Panc1 (cell line): ENCODE data around the gene ROPN1L. TPM values are rescaled to one million over a fixed set of nuclear protein-coding genes. Genes with fewer than 3 reads are reported as not detected.

ENCODE experiments used
- ATAC-seq: fragments of 200-7000 bp; cut with Tn5 transposase; 2 replicates; pipeline ENCODE4 v1.9.1; 2020; ENCODE audit warnings: mild to moderate bottlenecking, moderate library complexity
- BruUV-seq: library from RNA; stranded (reverse); fragments of 400-500 nt; replicated peaks from 2 replicates; lab custom pipeline; 2021; lab: Mats Ljungman, UMichigan
- CTCF ChIA-PET: fragments of 300-600 bp; sonication (Branson Sonifier 250); formaldehyde crosslinking; loops from one replicate; lab custom pipeline; 2022; ENCODE audit warnings: antibody characterized with exemption; lab: Charles Lee
- POLR2A ChIA-PET: fragments of 300-600 bp; sonication (Branson Sonifier 250); formaldehyde crosslinking; loops from one replicate; lab custom pipeline; 2022; ENCODE audit warnings: antibody characterized with exemption; lab: Charles Lee
- DNase-seq: peaks from one replicate; pipeline ENCODE4 v3.0.0-alpha.2; 2010; ENCODE audit warnings: low read depth, low spot score
- H3K27ac ChIP-seq: 2 replicates; pipeline ENCODE4 v1.5.1; 2011; ENCODE audit warnings: mild to moderate bottlenecking, low read length, inconsistent platforms
- H3K27me3 ChIP-seq: fragments of 200-500 bp; sonication (Bioruptor generic); 2 replicates; pipeline ENCODE4 v1.6.0; 2014; ENCODE audit warnings: low read length, inconsistent platforms; ENCODE audit not compliant: control insufficient read depth, insufficient read depth
- H3K36me3 ChIP-seq: fragments of 200-500 bp; sonication (Bioruptor generic); 2 replicates; pipeline ENCODE4 v1.5.1; 2014; ENCODE audit warnings: inconsistent platforms, mild to moderate bottlenecking, low read length, moderate library complexity; ENCODE audit not compliant: control insufficient read depth, insufficient read depth
- H3K4me1 ChIP-seq: 2 replicates; pipeline ENCODE4 v1.5.1; 2011; ENCODE audit warnings: inconsistent platforms, mild to moderate bottlenecking, low read length, moderate library complexity; ENCODE audit not compliant: control insufficient read depth, insufficient read depth
- H3K4me3 ChIP-seq, 2 experiments: 2 replicates each; pipeline ENCODE4 v1.5.1; 2011 to 2012; ENCODE audit warnings: low read depth in 2 of 2, low read length in 2 of 2, mild to moderate bottlenecking in 2 of 2, inconsistent platforms in 1 of 2, moderate library complexity in 1 of 2
- H3K9me3 ChIP-seq: fragments of 200-500 bp; sonication (Bioruptor generic); 2 replicates; pipeline ENCODE4 v1.5.1; 2014; ENCODE audit warnings: low read depth, mild to moderate bottlenecking, inconsistent platforms, low read length, moderate library complexity; ENCODE audit not compliant: control insufficient read depth, insufficient read depth
- CTCF ChIP-seq: fragments of 450-650 bp; IDR thresholded peaks from 2 replicates; pipeline ENCODE4 v1.5.1; 2017; ENCODE audit warnings: mild to moderate bottlenecking
- POLR2AphosphoS5 ChIP-seq: IDR thresholded peaks from 2 replicates; pipeline ENCODE4 v1.6.1; 2012; ENCODE audit warnings: mild to moderate bottlenecking, low read depth, low read length, moderate library complexity
- REST ChIP-seq, 2 experiments: IDR thresholded peaks; 2 replicates each; pipeline ENCODE4 v1.6.1; 2011 to 2012; ENCODE audit warnings: low read depth in 2 of 2, control low read depth in 1 of 2, low read length in 1 of 2, mild to moderate bottlenecking in 1 of 2, moderate library complexity in 1 of 2; ENCODE audit not compliant: insufficient read depth in 1 of 2
- SIN3A ChIP-seq: IDR thresholded peaks from 2 replicates; pipeline ENCODE4 v1.6.1; 2012; ENCODE audit warnings: low read depth, mild to moderate bottlenecking, low read length, moderate library complexity, borderline replicate concordance; ENCODE audit not compliant: insufficient read depth
- TCF7L2 ChIP-seq: IDR thresholded peaks from 2 replicates; pipeline ENCODE4 v1.6.1; 2011; ENCODE audit warnings: mild to moderate bottlenecking, low read depth, low read length, inconsistent platforms
- in situ Hi-C: cut with HindIII; loops from 2 replicates; pipeline ENCODE4 v1.10.0; 2016; ENCODE audit warnings: low sequenced_read_pairs, low pct_unique_long_range_greater_than_20kb
- intact Hi-C: fragments of 100-400 bp; cut with micrococcal nuclease; formaldehyde crosslinking; loops from one replicate; pipeline ENCODE4 v1.10.0; 2022; ENCODE audit not compliant: unreplicated experiment
- total RNA-seq: library from RNA; stranded (reverse); gene quantifications from one replicate; pipeline ENCODE4 v1.2.1, GENCODE V29; 2021; ENCODE audit not compliant: unreplicated experiment

Gene ROPN1L
- total RNA-seq, 1 experiment from 2014 or later: 3.0 TPM

- TF ChIP-seq CTCF (no peak), SIN3A (no peak), REST (IDR thresholded peaks at IDR 0.05; ENCODE audit: insufficient read depth in 1 of 2, low read depth in 2 of 2, low read length in 1 of 2) (no peak), POLR2AphosphoS5 (no peak), TCF7L2 (no peak)
- ChIA-PET POLR2A (interaction anchor here (1.0 kb wide), 1 partner anchor 40 kb away, joined by 15 read pairs; the partner anchor contains the start of gene MARCHF6), CTCF (interaction anchor here (0.6 to 0.8 kb wide), 2 partner anchors 99 to 822 kb away, joined by 3 read pairs; no protein-coding TSS in a partner anchor)
- intact Hi-C loops (no loop called here), in situ Hi-C loops (no loop called here)
- DNase-seq: no peak
- no peaks in the 10 kb centered on the region for H3K4me1 ChIP-seq
- H3K27ac ChIP-seq: no peak overlapping the region
- no peak overlapping the region for H3K4me3 ChIP-seq
- H3K36me3 ChIP-seq: peaks cover 35% of the 10 kb centered on the region
- H3K9me3 ChIP-seq: no peaks in the 10 kb centered on the region
- ATAC-seq: no peak
- H3K27me3 ChIP-seq: no peaks in the 10 kb centered on the region
- BruUV-seq: no TSS peak
These were observed 48.2 kb upstream of the ROPN1L start for GRCh38 chr5:10393491-10393890.

- no peak overlapping the region for H3K27ac ChIP-seq
- DNase-seq (no peak), ATAC-seq (no peak)
- no peak overlapping the region for H3K4me3 ChIP-seq
- no TSS peak for BruUV-seq
- no peaks in the 10 kb centered on the region for H3K4me1 ChIP-seq
- POLR2A ChIA-PET: no interaction called here
- peaks cover 48% of the 10 kb centered on the region for H3K36me3 ChIP-seq
- H3K9me3 ChIP-seq: no peaks in the 10 kb centered on the region
- CTCF ChIA-PET: interaction anchor here (0.7 kb wide), 1 partner anchor 94 kb away, joined by 3 read pairs; no protein-coding TSS in a partner anchor
- intact Hi-C loops (no loop called here), in situ Hi-C loops (no loop called here)
- H3K27me3 ChIP-seq: no peaks in the 10 kb centered on the region
- TF ChIP-seq CTCF (no peak), TCF7L2 (no peak), SIN3A (no peak), POLR2AphosphoS5 (no peak), REST (IDR thresholded peaks at IDR 0.05; ENCODE audit: insufficient read depth in 1 of 2, low read depth in 2 of 2, low read length in 1 of 2) (no peak)
These were observed 45.1 kb upstream of the ROPN1L start for GRCh38 chr5:10396552-10396951.
